HepG2 (cell line): Measurements from ENCODE around the gene FGFR4. TPM values are rescaled to one million over a fixed set of nuclear protein-coding genes. Genes with fewer than 3 reads are reported as not detected.

ENCODE experiments used
- CCDC6 ChIP-seq: sonication (generic); formaldehyde crosslinking; IDR thresholded peaks from 2 replicates; pipeline ENCODE4 v1.8.1; 2022; ENCODE audit warnings: mild to moderate bottlenecking, missing genetic modification reagents, moderate library complexity
- HOXD1 ChIP-seq: sonication (generic); formaldehyde crosslinking; IDR thresholded peaks from 2 replicates; pipeline ENCODE4 v1.5.0; 2020; ENCODE audit warnings: missing genetic modification reagents
- MED8 ChIP-seq: sonication (generic); formaldehyde crosslinking; IDR thresholded peaks from 2 replicates; pipeline ENCODE4 v1.8.1; 2023; ENCODE audit warnings: mild to moderate bottlenecking, missing genetic modification reagents; ENCODE audit not compliant: insufficient replicate concordance
- NCOA2 ChIP-seq: sonication (generic); formaldehyde crosslinking; IDR thresholded peaks from 2 replicates; pipeline ENCODE4 v1.8.0; 2022; ENCODE audit warnings: inconsistent platforms
- NFYC ChIP-seq: IDR thresholded peaks from 2 replicates; pipeline ENCODE4 v1.6.1; 2016; ENCODE audit warnings: missing genetic modification reagents, missing compliant biosample characterization
- SNAPC2 ChIP-seq: sonication (generic); formaldehyde crosslinking; IDR thresholded peaks from 2 replicates; pipeline ENCODE4 v1.8.1; 2022; ENCODE audit warnings: mild to moderate bottlenecking, missing genetic modification reagents
- STAG1 ChIP-seq: sonication (generic); formaldehyde crosslinking; IDR thresholded peaks from 2 replicates; pipeline ENCODE4 v1.4.0; 2020; ENCODE audit warnings: missing genetic modification reagents
- ZKSCAN5 ChIP-seq: sonication (generic); formaldehyde crosslinking; IDR thresholded peaks from 2 replicates; pipeline ENCODE4 v1.5.1; 2020; ENCODE audit warnings: mild to moderate bottlenecking, missing genetic modification reagents
- ZNF264 ChIP-seq: sonication (generic); formaldehyde crosslinking; IDR thresholded peaks from 2 replicates; pipeline ENCODE4 v1.4.0; 2020; ENCODE audit warnings: missing genetic modification reagents
- ZNF34 ChIP-seq: sonication (generic); formaldehyde crosslinking; IDR thresholded peaks from 2 replicates; pipeline ENCODE4 v1.4.0; 2020; ENCODE audit warnings: mild to moderate bottlenecking, missing genetic modification reagents, borderline replicate concordance
- ZNF556 ChIP-seq: sonication (generic); formaldehyde crosslinking; IDR thresholded peaks from 2 replicates; pipeline ENCODE4 v1.4.0; 2020; ENCODE audit warnings: mild to moderate bottlenecking, missing genetic modification reagents, borderline replicate concordance
- ZNF615 ChIP-seq: sonication (generic); formaldehyde crosslinking; IDR thresholded peaks from 2 replicates; pipeline ENCODE4 v1.5.0; 2020; ENCODE audit warnings: mild to moderate bottlenecking, missing genetic modification reagents, borderline replicate concordance
- ZSCAN22 ChIP-seq: sonication (generic); formaldehyde crosslinking; IDR thresholded peaks from 2 replicates; pipeline ENCODE4 v1.4.0; 2020; ENCODE audit warnings: mild to moderate bottlenecking, missing genetic modification reagents
- polyA plus RNA-seq, 8 experiments: library from polyadenylated mRNA; depleted of rRNA in 3 of 8; stranded (reverse) in 7 of 8; unstranded in 1 of 8; fragments of >200 nt; fragmentation: Illumina TruSeq in 4 of 8; extraction: Trizol in 4 of 8; gene quantifications; 2 replicates each; pipeline versions ENCODE4 v1.2.1 to v1.2.3, GENCODE V29; 2011 to 2016; ENCODE audit warnings: low read depth in 4 of 8, missing spikeins in 1 of 8, mixed read lengths in 1 of 8; ENCODE audit not compliant: insufficient read depth in 1 of 8
- total RNA-seq, 5 experiments: library from RNA; depleted of rRNA; stranded (reverse); fragments of >200 nt; fragmentation: Illumina TruSeq; extraction: Trizol; gene quantifications; 2 replicates each; pipeline ENCODE4 v1.2.3, GENCODE V29; 2016; ENCODE audit warnings: low read depth in 1 of 5
- TF ChIP-seq, protein P1 (sequence below): sonication (generic); formaldehyde crosslinking; IDR thresholded peaks from 2 replicates; pipeline ENCODE4 v1.8.0; 2022; ENCODE audit warnings: mild to moderate bottlenecking, missing genetic modification reagents; ENCODE audit not compliant: insufficient replicate concordance
- TF ChIP-seq, protein P2 (sequence below): sonication (generic); formaldehyde crosslinking; IDR thresholded peaks from 2 replicates; pipeline ENCODE4 v1.5.1; 2020; ENCODE audit warnings: mild to moderate bottlenecking, missing genetic modification reagents, borderline replicate concordance
- TF ChIP-seq, protein P3 (sequence below): sonication (generic); formaldehyde crosslinking; IDR thresholded peaks from 2 replicates; pipeline ENCODE4 v1.5.0; 2020; ENCODE audit warnings: mild to moderate bottlenecking, missing genetic modification reagents
- TF ChIP-seq, protein P4 (sequence below): sonication (generic); formaldehyde crosslinking; IDR thresholded peaks from 2 replicates; pipeline ENCODE4 v1.5.0; 2020; ENCODE audit warnings: missing genetic modification reagents
- TF ChIP-seq, protein P5 (sequence below): sonication (generic); formaldehyde crosslinking; conservative IDR thresholded peaks from 2 replicates; pipeline ENCODE4 v1.4.0; 2020; ENCODE audit warnings: missing genetic modification reagents
- TF ChIP-seq, protein P6 (sequence below): sonication (generic); formaldehyde crosslinking; IDR thresholded peaks from 2 replicates; pipeline ENCODE4 v1.4.0; 2020; ENCODE audit warnings: missing genetic modification reagents

The FGFR4 gene
- total and polyA plus RNA-seq, 2 of the 13 experiments (the other 11 are each of a cell fraction or from before 2014, with no cell fraction given), result 129 to 219 TPM

DNA sequence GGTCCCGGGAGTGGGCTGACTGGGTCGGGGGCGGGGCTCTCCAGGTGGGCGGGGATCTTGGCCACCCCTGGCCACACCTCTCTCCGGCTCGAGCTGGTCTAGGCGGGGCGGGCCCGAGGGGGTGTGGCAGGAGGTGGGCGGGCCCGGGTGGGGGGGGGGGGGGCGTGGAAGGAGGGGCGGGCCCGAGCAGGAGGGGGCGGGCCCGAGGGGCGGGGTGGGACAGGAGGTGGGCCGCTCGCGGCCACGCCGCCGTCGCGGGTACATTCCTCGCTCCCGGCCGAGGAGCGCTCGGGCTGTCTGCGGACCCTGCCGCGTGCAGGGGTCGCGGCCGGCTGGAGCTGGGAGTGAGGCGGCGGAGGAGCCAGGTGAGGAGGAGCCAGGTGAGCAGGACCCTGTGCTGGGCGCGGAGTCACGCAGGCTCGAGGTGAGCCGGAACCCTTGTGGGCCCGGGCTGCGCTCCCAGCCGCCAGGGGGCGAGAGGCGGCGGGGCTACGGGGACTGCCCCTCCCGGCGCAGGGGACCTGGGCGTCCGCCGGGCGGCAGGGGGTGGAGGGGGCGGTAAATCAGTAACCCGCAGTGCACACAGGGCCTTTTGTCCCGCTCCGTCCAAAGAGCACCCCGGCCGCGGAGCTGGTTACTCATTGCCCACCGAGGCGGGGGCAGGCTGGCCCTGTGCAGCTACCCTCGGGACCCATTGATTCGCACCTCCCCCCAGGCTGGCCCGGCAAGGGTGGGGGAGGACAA is at the start of gene FGFR4 (continued):
- TF ChIP-seq ZNF34 (CRISPR knock-in tag), result peak; percentile 40; the same call in 1 of the 2 replicates
- TF ChIP-seq, protein P1, sequence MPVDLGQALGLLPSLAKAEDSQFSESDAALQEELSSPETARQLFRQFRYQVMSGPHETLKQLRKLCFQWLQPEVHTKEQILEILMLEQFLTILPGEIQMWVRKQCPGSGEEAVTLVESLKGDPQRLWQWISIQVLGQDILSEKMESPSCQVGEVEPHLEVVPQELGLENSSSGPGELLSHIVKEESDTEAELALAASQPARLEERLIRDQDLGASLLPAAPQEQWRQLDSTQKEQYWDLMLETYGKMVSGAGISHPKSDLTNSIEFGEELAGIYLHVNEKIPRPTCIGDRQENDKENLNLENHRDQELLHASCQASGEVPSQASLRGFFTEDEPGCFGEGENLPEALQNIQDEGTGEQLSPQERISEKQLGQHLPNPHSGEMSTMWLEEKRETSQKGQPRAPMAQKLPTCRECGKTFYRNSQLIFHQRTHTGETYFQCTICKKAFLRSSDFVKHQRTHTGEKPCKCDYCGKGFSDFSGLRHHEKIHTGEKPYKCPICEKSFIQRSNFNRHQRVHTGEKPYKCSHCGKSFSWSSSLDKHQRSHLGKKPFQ (CRISPR knock-in tag), result peak; percentile 95
- no peak; the same call in 1 of the 2 replicates for TF ChIP-seq SNAPC2 (CRISPR knock-in tag)
- no peak for TF ChIP-seq ZNF556
- TF ChIP-seq, protein P2, sequence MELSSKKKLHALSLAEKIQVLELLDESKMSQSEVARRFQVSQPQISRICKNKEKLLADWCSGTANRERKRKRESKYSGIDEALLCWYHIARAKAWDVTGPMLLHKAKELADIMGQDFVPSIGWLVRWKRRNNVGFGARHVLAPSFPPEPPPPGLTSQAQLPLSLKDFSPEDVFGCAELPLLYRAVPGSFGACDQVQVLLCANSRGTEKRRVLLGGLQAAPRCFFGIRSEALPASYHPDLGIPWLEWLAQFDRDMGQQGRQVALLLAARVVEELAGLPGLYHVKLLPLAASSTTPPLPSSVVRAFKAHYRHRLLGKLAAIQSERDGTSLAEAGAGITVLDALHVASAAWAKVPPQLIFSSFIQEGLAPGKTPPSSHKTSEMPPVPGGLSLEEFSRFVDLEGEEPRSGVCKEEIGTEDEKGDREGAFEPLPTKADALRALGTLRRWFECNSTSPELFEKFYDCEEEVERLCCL (CRISPR knock-in tag), result peak; percentile 12; the same call in 1 of the 2 replicates
- peak; percentile 91 for TF ChIP-seq NCOA2 (CRISPR knock-in tag)
- TF ChIP-seq HOXD1 (CRISPR knock-in tag), result peak; percentile 79
- TF ChIP-seq, protein P3, sequence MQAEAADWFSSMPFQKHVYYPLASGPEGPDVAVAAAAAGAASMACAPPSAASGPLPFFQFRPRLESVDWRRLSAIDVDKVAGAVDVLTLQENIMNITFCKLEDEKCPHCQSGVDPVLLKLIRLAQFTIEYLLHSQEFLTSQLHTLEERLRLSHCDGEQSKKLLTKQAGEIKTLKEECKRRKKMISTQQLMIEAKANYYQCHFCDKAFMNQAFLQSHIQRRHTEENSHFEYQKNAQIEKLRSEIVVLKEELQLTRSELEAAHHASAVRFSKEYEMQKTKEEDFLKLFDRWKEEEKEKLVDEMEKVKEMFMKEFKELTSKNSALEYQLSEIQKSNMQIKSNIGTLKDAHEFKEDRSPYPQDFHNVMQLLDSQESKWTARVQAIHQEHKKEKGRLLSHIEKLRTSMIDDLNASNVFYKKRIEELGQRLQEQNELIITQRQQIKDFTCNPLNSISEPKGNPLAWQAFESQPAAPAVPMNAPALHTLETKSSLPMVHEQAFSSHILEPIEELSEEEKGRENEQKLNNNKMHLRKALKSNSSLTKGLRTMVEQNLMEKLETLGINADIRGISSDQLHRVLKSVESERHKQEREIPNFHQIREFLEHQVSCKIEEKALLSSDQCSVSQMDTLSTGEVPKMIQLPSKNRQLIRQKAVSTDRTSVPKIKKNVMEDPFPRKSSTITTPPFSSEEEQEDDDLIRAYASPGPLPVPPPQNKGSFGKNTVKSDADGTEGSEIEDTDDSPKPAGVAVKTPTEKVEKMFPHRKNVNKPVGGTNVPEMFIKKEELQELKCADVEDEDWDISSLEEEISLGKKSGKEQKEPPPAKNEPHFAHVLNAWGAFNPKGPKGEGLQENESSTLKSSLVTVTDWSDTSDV (CRISPR knock-in tag), result peak; percentile 97
- TF ChIP-seq MED8 (CRISPR knock-in tag), result peak; percentile 96
- TF ChIP-seq ZNF264 (CRISPR knock-in tag), result peak; percentile 22; the same call in 1 of the 2 replicates
- TF ChIP-seq, protein P4, sequence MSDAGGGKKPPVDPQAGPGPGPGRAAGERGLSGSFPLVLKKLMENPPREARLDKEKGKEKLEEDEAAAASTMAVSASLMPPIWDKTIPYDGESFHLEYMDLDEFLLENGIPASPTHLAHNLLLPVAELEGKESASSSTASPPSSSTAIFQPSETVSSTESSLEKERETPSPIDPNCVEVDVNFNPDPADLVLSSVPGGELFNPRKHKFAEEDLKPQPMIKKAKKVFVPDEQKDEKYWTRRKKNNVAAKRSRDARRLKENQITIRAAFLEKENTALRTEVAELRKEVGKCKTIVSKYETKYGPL (CRISPR knock-in tag), result 0 out of 2 replicates have a peak, but pooled peaks have one; percentile 18
- TF ChIP-seq CCDC6 (CRISPR knock-in tag), result peak; percentile 78; the same call in 1 of the 2 replicates
- peak; percentile 59 for TF ChIP-seq STAG1 (CRISPR knock-in tag)
- TF ChIP-seq ZSCAN22 (CRISPR knock-in tag), result no peak
- TF ChIP-seq, protein P5, sequence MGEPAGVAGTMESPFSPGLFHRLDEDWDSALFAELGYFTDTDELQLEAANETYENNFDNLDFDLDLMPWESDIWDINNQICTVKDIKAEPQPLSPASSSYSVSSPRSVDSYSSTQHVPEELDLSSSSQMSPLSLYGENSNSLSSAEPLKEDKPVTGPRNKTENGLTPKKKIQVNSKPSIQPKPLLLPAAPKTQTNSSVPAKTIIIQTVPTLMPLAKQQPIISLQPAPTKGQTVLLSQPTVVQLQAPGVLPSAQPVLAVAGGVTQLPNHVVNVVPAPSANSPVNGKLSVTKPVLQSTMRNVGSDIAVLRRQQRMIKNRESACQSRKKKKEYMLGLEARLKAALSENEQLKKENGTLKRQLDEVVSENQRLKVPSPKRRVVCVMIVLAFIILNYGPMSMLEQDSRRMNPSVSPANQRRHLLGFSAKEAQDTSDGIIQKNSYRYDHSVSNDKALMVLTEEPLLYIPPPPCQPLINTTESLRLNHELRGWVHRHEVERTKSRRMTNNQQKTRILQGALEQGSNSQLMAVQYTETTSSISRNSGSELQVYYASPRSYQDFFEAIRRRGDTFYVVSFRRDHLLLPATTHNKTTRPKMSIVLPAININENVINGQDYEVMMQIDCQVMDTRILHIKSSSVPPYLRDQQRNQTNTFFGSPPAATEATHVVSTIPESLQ (CRISPR knock-in tag), result 0 out of 2 replicates have a peak, but pooled peaks have one; percentile 57
- TF ChIP-seq ZKSCAN5 (CRISPR knock-in tag), result no peak
- no peak for TF ChIP-seq NFYC
- TF ChIP-seq, protein P6, sequence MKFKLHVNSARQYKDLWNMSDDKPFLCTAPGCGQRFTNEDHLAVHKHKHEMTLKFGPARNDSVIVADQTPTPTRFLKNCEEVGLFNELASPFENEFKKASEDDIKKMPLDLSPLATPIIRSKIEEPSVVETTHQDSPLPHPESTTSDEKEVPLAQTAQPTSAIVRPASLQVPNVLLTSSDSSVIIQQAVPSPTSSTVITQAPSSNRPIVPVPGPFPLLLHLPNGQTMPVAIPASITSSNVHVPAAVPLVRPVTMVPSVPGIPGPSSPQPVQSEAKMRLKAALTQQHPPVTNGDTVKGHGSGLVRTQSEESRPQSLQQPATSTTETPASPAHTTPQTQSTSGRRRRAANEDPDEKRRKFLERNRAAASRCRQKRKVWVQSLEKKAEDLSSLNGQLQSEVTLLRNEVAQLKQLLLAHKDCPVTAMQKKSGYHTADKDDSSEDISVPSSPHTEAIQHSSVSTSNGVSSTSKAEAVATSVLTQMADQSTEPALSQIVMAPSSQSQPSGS, result peak; percentile 61; the same call in 1 of the 2 replicates
- no peak for TF ChIP-seq ZNF615
